ENCODE data around the gene ANP32E. TPM values are rescaled to one million over a fixed set of nuclear protein-coding genes. Genes with fewer than 3 reads are reported as not detected.

Gene ANP32E
- total RNA-seq, 4 donors from 2014 or later: 14.8 to 25.1 (median 21.6) TPM

- TF ChIP-seq POLR2AphosphoS5 (IDR thresholded peaks at IDR 0.05) (no peak), EP300 (IDR thresholded peaks at IDR 0.05) (no peak), POLR2A (IDR thresholded peaks at IDR 0.05) (no peak)
- TF ChIP-seq, protein P1, sequence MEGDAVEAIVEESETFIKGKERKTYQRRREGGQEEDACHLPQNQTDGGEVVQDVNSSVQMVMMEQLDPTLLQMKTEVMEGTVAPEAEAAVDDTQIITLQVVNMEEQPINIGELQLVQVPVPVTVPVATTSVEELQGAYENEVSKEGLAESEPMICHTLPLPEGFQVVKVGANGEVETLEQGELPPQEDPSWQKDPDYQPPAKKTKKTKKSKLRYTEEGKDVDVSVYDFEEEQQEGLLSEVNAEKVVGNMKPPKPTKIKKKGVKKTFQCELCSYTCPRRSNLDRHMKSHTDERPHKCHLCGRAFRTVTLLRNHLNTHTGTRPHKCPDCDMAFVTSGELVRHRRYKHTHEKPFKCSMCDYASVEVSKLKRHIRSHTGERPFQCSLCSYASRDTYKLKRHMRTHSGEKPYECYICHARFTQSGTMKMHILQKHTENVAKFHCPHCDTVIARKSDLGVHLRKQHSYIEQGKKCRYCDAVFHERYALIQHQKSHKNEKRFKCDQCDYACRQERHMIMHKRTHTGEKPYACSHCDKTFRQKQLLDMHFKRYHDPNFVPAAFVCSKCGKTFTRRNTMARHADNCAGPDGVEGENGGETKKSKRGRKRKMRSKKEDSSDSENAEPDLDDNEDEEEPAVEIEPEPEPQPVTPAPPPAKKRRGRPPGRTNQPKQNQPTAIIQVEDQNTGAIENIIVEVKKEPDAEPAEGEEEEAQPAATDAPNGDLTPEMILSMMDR (IDR thresholded peaks at IDR 0.05): no peak
- H3K4me1 ChIP-seq: no peaks in the 10 kb centered on the region
- no peaks in the 10 kb centered on the region for H3K36me3 ChIP-seq
- no peaks in the 10 kb centered on the region for H3K9me3 ChIP-seq
- ATAC-seq: no peak
- no peak overlapping the region for H3K4me3 ChIP-seq
- 69 to 91% methylated on average over 2 to 5 of the region's 5 CpGs for WGBS, 2 donors (ENCODE audit: low coverage in 1 of 2)
- H3K27me3 ChIP-seq: no peaks in the 10 kb centered on the region
- no peak overlapping the region for H3K27ac ChIP-seq
These were observed 55.4 kb downstream of the ANP32E start for GRCh38 chr1:150180474-150180873.

DNA sequence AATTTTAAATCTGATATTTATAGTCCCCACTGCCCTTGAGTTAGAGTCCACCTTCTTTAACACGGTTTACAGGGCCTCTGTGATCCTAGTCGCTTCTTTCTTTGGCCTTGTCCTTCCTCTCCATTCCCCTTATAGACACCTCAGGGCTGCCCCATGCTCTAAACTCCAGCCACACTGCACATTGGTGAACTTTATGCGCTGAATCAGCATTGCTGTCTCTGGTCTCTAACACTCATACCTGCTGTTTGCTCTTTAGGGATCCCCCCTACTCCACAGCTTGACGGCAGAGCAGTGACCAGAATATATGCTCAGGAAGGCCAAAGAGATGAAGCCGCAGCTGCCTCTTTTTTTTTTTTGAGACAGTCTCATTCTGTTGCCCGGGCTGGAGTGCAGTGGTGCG is 56.0 kb downstream of the ANP32E start:
- H3K4me1 ChIP-seq: no peaks in the 10 kb centered on the region
- H3K27me3 ChIP-seq: no peaks in the 10 kb centered on the region
- no peaks in the 10 kb centered on the region for H3K36me3 ChIP-seq
- H3K9me3 ChIP-seq: no peaks in the 10 kb centered on the region
- TF ChIP-seq EP300 (IDR thresholded peaks at IDR 0.05) (no peak), POLR2A (IDR thresholded peaks at IDR 0.05) (no peak), POLR2AphosphoS5 (IDR thresholded peaks at IDR 0.05) (no peak)
- TF ChIP-seq, protein P1 (IDR thresholded peaks at IDR 0.05): no peak
- no peak overlapping the region for H3K27ac ChIP-seq
- WGBS, 2 donors (ENCODE audit: low coverage in 1 of 2): 67 to 92% methylated on average over 2 to 6 of the region's 7 CpGs
- no peak for ATAC-seq
- H3K4me3 ChIP-seq: no peak overlapping the region

DNA sequence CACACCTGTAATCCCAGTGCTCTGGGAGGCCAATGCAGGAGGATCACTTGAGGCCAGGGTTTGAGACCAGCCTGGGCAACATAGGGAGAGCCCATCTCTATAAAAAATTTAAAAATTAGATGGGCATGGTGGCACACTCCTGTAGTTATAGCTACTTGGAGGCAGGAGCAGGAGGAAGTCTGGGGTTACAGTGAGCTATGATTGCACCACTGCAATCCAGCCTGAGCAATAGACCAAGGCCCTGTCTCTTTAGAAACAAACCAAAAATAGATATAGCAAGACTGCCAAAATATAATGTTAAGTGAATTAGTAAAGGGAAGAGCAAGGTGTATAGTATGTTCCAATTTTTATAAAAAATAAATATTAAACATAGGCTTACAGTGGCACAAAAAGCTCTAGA is 57.4 kb downstream of the ANP32E start:
- no peak overlapping the region for H3K4me3 ChIP-seq
- H3K4me1 ChIP-seq: no peaks in the 10 kb centered on the region
- H3K27ac ChIP-seq: no peak overlapping the region
- H3K36me3 ChIP-seq: no peaks in the 10 kb centered on the region
- TF ChIP-seq, protein P1 (IDR thresholded peaks at IDR 0.05): no peak
- TF ChIP-seq EP300 (IDR thresholded peaks at IDR 0.05): no peak
- no peak for TF ChIP-seq POLR2A (IDR thresholded peaks at IDR 0.05)
- TF ChIP-seq POLR2AphosphoS5 (IDR thresholded peaks at IDR 0.05): no peak
- H3K27me3 ChIP-seq: no peaks in the 10 kb centered on the region
- no peak for ATAC-seq
- H3K9me3 ChIP-seq: no peaks in the 10 kb centered on the region

GRCh38 chr1:150176593-150176992 is 59.3 kb downstream of the ANP32E start:
- no peaks in the 10 kb centered on the region for H3K27me3 ChIP-seq
- no peak overlapping the region for H3K27ac ChIP-seq
- no peak for TF ChIP-seq POLR2AphosphoS5 (IDR thresholded peaks at IDR 0.05)
- TF ChIP-seq, protein P1 (IDR thresholded peaks at IDR 0.05): no peak
- no peak for TF ChIP-seq POLR2A (IDR thresholded peaks at IDR 0.05)
- no peak for TF ChIP-seq EP300 (IDR thresholded peaks at IDR 0.05)
- WGBS, 2 donors (ENCODE audit: low coverage in 1 of 2): 77 to 85% methylated on average over 3 of the region's 3 CpGs
- H3K9me3 ChIP-seq: no peaks in the 10 kb centered on the region
- H3K4me1 ChIP-seq: no peaks in the 10 kb centered on the region
- no peak for ATAC-seq
- H3K4me3 ChIP-seq: no peak overlapping the region
- H3K36me3 ChIP-seq: no peaks in the 10 kb centered on the region

DNA sequence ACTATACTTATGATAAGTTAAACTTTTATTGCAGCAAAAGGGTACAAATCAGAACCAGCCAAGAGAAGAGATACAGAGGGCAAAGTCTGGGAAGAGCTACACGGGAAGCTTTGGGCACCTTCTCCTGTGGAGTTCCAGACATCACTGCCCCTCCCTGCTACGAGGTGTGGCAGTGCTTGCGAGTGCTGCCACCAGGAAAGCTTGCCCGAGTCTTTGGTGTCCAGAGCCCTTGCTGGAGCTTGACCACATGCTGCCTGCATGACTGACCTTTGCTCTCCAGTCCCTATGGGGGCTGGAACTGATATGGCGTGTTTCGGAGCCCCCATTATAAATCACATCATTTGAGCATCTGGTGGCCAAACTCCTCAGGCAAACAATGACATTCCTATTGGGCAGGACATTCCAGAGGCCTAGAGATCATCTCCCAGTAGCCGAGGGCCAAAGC is 62.7 kb downstream of the ANP32E start:
- H3K27ac ChIP-seq: no peak overlapping the region
- no peak for ATAC-seq
- H3K4me3 ChIP-seq: no peak overlapping the region
- H3K36me3 ChIP-seq: no peaks in the 10 kb centered on the region
- WGBS, 2 donors (ENCODE audit: low coverage in 1 of 2): 77 to 79% methylated on average over 5 to 6 of the region's 7 CpGs
- no peaks in the 10 kb centered on the region for H3K9me3 ChIP-seq
- H3K27me3 ChIP-seq: no peaks in the 10 kb centered on the region
- peaks cover 0 to 7% (median 4%) of the 10 kb centered on the region in 3 donors for H3K4me1 ChIP-seq
- TF ChIP-seq POLR2A (IDR thresholded peaks at IDR 0.05) (no peak), EP300 (IDR thresholded peaks at IDR 0.05) (no peak), POLR2AphosphoS5 (IDR thresholded peaks at IDR 0.05) (no peak)
- TF ChIP-seq, protein P1 (IDR thresholded peaks at IDR 0.05): no peak
